ENCODE measurements around the gene CPOX. TPM values are rescaled to one million over a fixed set of nuclear protein-coding genes. Genes with fewer than 3 reads are reported as not detected.

The CPOX gene
- total and polyA plus RNA-seq, 5 donors = 7.8 to 13.4 (median 10.5) TPM

- ATAC-seq (no peak), DNase-seq (no peak)
- H3K27ac ChIP-seq (ENCODE audit: low read length) = no peak overlapping the region
- H3K27me3 ChIP-seq (ENCODE audit: control insufficient read depth, insufficient read depth) = no peaks in the 10 kb centered on the region
- H3K9me3 ChIP-seq (ENCODE audit: control insufficient read depth, low read length) = no peaks in the 10 kb centered on the region
- H3K4me1 ChIP-seq (ENCODE audit: control insufficient read depth, insufficient read depth, low read length) = no peaks in the 10 kb centered on the region
- no peak overlapping the region for H3K4me3 ChIP-seq (ENCODE audit: low read length)
- intact Hi-C loops (cut with DNase I) = loop anchor here in 3 of 4 donors (5.0 to 10.0 kb wide), 3 partner anchors 139 to 399 kb away; no protein-coding TSS in a partner anchor
These were observed 2.7 kb upstream of the CPOX start for GRCh38 chr3:98596087-98596486.

DNA sequence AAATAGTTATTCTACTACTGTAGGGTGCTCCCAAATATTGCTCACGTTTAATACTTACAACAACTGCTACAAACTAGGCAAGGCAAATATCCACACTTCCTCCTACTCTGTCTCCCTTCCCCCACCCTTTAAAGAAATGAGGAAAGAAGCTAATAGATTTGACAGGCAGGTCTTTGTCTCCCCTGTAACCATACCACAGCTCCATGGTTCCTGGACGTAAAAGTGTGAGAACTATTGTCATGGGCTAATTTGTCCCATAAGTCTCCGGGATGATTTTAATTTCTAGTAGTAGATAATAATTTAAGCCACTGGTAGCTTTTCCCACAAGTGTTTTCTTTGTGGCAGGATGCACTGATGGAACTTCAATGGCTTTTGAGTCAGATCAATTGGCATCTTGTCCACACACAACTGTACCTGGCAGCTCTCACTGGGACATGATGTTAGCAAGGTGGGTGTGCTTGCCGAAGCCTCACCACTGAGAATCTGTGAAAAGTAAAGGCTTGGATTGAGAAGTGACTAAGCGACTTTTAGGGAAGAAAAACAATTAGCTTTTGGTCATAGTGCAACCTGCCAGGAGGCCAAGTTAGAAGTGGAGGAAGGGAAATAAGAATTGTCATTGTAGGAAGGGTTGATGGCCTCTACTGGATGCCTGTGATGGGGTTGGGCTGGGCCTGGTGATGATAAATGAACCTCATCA, 1.4 kb upstream of the CPOX start:
- DNase-seq (no peak), ATAC-seq (no peak)
- Histone ChIP-seq H3K27me3 (ENCODE audit: control insufficient read depth, insufficient read depth) (no peaks in the 10 kb centered on the region), H3K27ac (ENCODE audit: low read length) (no peak overlapping the region), H3K4me3 (ENCODE audit: low read length) (no peak overlapping the region), H3K4me1 (ENCODE audit: control insufficient read depth, insufficient read depth, low read length) (no peaks in the 10 kb centered on the region), H3K9me3 (ENCODE audit: control insufficient read depth, low read length) (no peaks in the 10 kb centered on the region)
- WGBS = 89% methylated on average over 5 of the region's 5 CpGs
- intact Hi-C loops (cut with DNase I) = loop anchor here in 3 of 4 donors (5.0 to 10.0 kb wide), 3 partner anchors 140 to 400 kb away; no protein-coding TSS in a partner anchor

GRCh38 chr3:98592345-98592935, 971 bp downstream of the CPOX start:
- H3K4me1 ChIP-seq (ENCODE audit: control insufficient read depth, insufficient read depth, low read length) = no peaks in the 10 kb centered on the region
- no peaks in the 10 kb centered on the region for H3K27me3 ChIP-seq (ENCODE audit: control insufficient read depth, insufficient read depth)
- DNase-seq (no peak), ATAC-seq (no peak)
- H3K9me3 ChIP-seq (ENCODE audit: control insufficient read depth, low read length) = no peaks in the 10 kb centered on the region
- no peak overlapping the region for H3K27ac ChIP-seq (ENCODE audit: low read length)
- H3K4me3 ChIP-seq (ENCODE audit: low read length) = peak overlapping the region; percentile 79
- 13% methylated on average over 11 of the region's 11 CpGs for WGBS
- intact Hi-C loops (cut with DNase I) = loop anchor here in 2 of 4 donors (10.0 kb wide), 2 partner anchors 142 to 402 kb away; no protein-coding TSS in a partner anchor

DNA sequence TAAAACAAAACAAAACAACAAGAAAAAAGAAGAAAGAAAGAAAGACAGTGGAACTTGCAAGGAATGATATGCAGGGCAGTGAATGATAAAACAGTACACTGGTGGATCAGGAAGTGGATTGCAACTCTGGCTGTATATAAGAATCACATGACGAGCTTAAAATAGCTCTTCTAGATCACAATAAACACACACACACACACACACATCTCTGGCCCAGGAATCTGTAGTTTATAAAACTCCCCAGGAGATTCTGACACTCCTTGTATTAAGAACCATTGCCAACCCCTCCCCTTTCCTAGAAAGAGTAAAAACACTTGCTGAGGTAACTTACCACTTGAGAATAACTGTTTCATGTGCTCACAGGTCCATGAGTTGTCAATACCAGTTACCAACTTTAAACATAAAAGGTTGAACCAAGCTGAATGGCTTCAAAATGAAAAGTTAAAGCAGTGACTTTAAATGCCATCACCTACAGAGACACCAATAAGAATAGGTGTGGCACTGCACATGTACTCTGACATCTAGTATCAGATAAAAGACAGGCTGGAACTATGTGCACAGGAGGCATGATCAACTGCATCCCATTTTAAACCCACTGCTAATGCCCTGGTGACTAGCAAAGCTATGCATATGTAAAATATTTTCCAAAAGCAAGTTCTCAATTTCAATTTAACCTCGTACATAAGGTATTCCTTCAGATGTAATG, 3.9 kb downstream of the CPOX start:
- DNase-seq (no peak), ATAC-seq (no peak)
- H3K9me3 ChIP-seq (ENCODE audit: control insufficient read depth, low read length) = no peaks in the 10 kb centered on the region
- H3K27ac ChIP-seq (ENCODE audit: low read length) = no peak overlapping the region
- 59% methylated on average over 2 of the region's 2 CpGs for WGBS
- intact Hi-C loops (cut with DNase I) = loop anchor here in 2 of 4 donors (10.0 kb wide), 2 partner anchors 145 to 405 kb away; no protein-coding TSS in a partner anchor
- no peak overlapping the region for H3K4me3 ChIP-seq (ENCODE audit: low read length)
- no peaks in the 10 kb centered on the region for H3K27me3 ChIP-seq (ENCODE audit: control insufficient read depth, insufficient read depth)
- no peaks in the 10 kb centered on the region for H3K4me1 ChIP-seq (ENCODE audit: control insufficient read depth, insufficient read depth, low read length)

- DNase-seq (no peak), ATAC-seq (no peak)
- Histone ChIP-seq H3K9me3 (ENCODE audit: control insufficient read depth, low read length) (no peaks in the 10 kb centered on the region), H3K4me3 (ENCODE audit: low read length) (no peak overlapping the region), H3K4me1 (ENCODE audit: control insufficient read depth, insufficient read depth, low read length) (no peaks in the 10 kb centered on the region), H3K27ac (ENCODE audit: low read length) (no peak overlapping the region), H3K27me3 (ENCODE audit: control insufficient read depth, insufficient read depth) (no peaks in the 10 kb centered on the region)
- intact Hi-C loops (cut with DNase I) = no loop called here
These were observed 5.3 kb downstream of the CPOX start for GRCh38 chr3:98588065-98588464.

GRCh38 chr3:98587654-98588053, 5.8 kb downstream of the CPOX start:
- H3K9me3 ChIP-seq (ENCODE audit: control insufficient read depth, low read length) = no peaks in the 10 kb centered on the region
- no peaks in the 10 kb centered on the region for H3K4me1 ChIP-seq (ENCODE audit: control insufficient read depth, insufficient read depth, low read length)
- DNase-seq (no peak), ATAC-seq (no peak)
- H3K4me3 ChIP-seq (ENCODE audit: low read length) = no peak overlapping the region
- H3K27ac ChIP-seq (ENCODE audit: low read length) = no peak overlapping the region
- intact Hi-C loops (cut with DNase I) = no loop called here
- 76% methylated on average over 2 of the region's 2 CpGs for WGBS
- no peaks in the 10 kb centered on the region for H3K27me3 ChIP-seq (ENCODE audit: control insufficient read depth, insufficient read depth)

DNA sequence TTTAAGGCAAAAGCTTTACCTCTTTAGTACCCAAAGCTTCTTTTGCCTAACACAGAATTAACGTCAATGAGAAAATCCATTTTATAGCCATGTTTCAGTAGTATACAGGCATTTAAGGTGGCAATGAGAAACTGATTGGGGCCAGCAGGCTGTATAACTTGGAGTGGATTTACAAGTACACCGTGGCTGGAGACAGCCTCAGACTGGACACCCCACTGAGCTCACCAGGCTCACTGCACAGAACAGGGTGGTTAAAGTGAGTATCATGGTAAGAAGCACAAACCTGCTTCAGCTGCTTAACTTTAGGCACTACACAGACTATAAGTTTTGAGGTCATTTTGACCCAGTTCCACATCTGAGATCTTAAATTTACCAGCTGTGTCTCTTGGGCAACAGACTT, 8.9 kb downstream of the CPOX start:
- WGBS = 92% methylated on average over 2 of the region's 2 CpGs
- Histone ChIP-seq H3K27ac (ENCODE audit: low read length) (no peak overlapping the region), H3K9me3 (ENCODE audit: control insufficient read depth, low read length) (no peaks in the 10 kb centered on the region), H3K4me1 (ENCODE audit: control insufficient read depth, insufficient read depth, low read length) (no peaks in the 10 kb centered on the region), H3K27me3 (ENCODE audit: control insufficient read depth, insufficient read depth) (no peaks in the 10 kb centered on the region), H3K4me3 (ENCODE audit: low read length) (no peak overlapping the region)
- intact Hi-C loops (cut with DNase I) = no loop called here
- ATAC-seq (no peak), DNase-seq (no peak)

- no peaks in the 10 kb centered on the region for H3K4me1 ChIP-seq (ENCODE audit: control insufficient read depth, insufficient read depth, low read length)
- intact Hi-C loops (cut with DNase I) = no loop called here
- ATAC-seq = no peak
- H3K4me3 ChIP-seq (ENCODE audit: low read length) = no peak overlapping the region
- 77% methylated on average over 4 of the region's 4 CpGs for WGBS
- H3K27me3 ChIP-seq (ENCODE audit: control insufficient read depth, insufficient read depth) = no peaks in the 10 kb centered on the region
- no peak overlapping the region for H3K27ac ChIP-seq (ENCODE audit: low read length)
- H3K9me3 ChIP-seq (ENCODE audit: control insufficient read depth, low read length) = no peaks in the 10 kb centered on the region
- no peak for DNase-seq
These were observed 9.6 kb downstream of the CPOX start for GRCh38 chr3:98583766-98584165.

DNA sequence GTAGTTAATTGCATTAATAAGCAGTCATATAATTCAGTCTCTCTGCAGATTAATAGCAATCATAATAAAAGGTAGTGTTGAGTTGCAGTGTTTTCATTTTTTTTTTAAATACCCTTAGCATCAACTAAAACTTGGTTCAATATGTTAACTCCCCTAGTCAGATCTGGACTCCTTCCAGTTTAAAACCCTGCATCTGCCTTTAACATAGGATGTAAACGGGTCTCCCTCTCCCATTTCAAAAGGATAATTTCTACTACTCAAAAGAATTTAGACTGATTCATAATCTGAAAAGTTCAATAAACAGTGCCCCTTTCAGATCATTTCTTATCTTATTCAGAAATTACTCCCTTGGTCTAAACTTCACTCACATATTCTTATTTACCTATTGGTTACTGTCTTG, 11.4 kb downstream of the CPOX start:
- ATAC-seq = no peak
- no peaks in the 10 kb centered on the region for H3K27me3 ChIP-seq (ENCODE audit: control insufficient read depth, insufficient read depth)
- no peak overlapping the region for H3K4me3 ChIP-seq (ENCODE audit: low read length)
- DNase-seq = no peak
- 91% methylated on average over 1 of the region's 1 CpG for WGBS
- H3K9me3 ChIP-seq (ENCODE audit: control insufficient read depth, low read length) = no peaks in the 10 kb centered on the region
- intact Hi-C loops (cut with DNase I) = no loop called here
- H3K4me1 ChIP-seq (ENCODE audit: control insufficient read depth, insufficient read depth, low read length) = no peaks in the 10 kb centered on the region
- H3K27ac ChIP-seq (ENCODE audit: low read length) = no peak overlapping the region

GRCh38 chr3:98581474-98581873, 11.9 kb downstream of the CPOX start:
- Histone ChIP-seq H3K27me3 (ENCODE audit: control insufficient read depth, insufficient read depth) (no peaks in the 10 kb centered on the region), H3K9me3 (ENCODE audit: control insufficient read depth, low read length) (no peaks in the 10 kb centered on the region), H3K4me1 (ENCODE audit: control insufficient read depth, insufficient read depth, low read length) (no peaks in the 10 kb centered on the region), H3K27ac (ENCODE audit: low read length) (no peak overlapping the region), H3K4me3 (ENCODE audit: low read length) (no peak overlapping the region)
- no peak for DNase-seq
- no peak for ATAC-seq
- intact Hi-C loops (cut with DNase I) = no loop called here
- WGBS = 98% methylated on average over 1 of the region's 1 CpG

All from right cardiac atrium (tissue), 5 donors.